ENCODE results near the gene UNC13D.

DNA sequence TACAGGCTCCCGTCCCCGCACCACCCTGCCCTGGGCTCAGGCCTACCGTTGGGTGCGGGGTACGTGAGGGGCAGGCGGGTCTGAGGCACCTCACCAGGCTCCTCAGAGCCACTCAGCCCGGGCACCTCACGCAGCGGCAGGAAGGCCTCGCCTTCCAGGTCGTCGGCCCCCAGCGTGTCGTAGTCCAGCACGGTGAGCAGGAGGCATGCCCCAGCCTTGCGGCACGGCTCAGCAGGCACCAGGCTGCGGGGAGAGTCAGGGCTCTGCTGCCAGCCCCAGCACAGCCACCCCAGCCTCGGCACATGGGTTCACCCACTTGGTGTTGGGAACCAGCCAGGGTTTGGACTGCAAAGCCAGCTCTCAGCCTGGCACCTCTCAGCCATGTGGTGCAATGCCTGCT lies 15.5 kb downstream of the UNC13D start:
- TF ChIP-seq POLR2AphosphoS5 (IDR thresholded peaks at IDR 0.05) (peak; percentile 20 to 76 (median 26)), CTCF (IDR thresholded peaks at IDR 0.05 in 8 of 11, conservative IDR thresholded peaks at IDR 0.05 in 3 of 11) (no peak)
